Tibial nerve (tissue), 3 donors: ENCODE data around the gene PTBP3.

Source experiments
- POLR2A ChIP-seq, 2 donors: fragments of 450-650 bp; IDR thresholded peaks; one replicate each; pipeline ENCODE4 v1.6.1; 2017; ENCODE audit warnings: antibody characterized with exemption in 2 of 2, mild to moderate bottlenecking in 2 of 2, moderate library complexity in 2 of 2
- TF ChIP-seq, protein P1 (sequence below), 5 experiments: fragments of 200-600 bp in 3 of 5; fragments of 450-650 bp in 2 of 5; sonication (generic) in 3 of 5; IDR thresholded peaks; one replicate each; pipeline ENCODE4 v1.5.1; 2016 to 2019; ENCODE audit warnings: antibody characterized with exemption in 5 of 5, mild to moderate bottlenecking in 3 of 5, moderate library complexity in 2 of 5

DNA sequence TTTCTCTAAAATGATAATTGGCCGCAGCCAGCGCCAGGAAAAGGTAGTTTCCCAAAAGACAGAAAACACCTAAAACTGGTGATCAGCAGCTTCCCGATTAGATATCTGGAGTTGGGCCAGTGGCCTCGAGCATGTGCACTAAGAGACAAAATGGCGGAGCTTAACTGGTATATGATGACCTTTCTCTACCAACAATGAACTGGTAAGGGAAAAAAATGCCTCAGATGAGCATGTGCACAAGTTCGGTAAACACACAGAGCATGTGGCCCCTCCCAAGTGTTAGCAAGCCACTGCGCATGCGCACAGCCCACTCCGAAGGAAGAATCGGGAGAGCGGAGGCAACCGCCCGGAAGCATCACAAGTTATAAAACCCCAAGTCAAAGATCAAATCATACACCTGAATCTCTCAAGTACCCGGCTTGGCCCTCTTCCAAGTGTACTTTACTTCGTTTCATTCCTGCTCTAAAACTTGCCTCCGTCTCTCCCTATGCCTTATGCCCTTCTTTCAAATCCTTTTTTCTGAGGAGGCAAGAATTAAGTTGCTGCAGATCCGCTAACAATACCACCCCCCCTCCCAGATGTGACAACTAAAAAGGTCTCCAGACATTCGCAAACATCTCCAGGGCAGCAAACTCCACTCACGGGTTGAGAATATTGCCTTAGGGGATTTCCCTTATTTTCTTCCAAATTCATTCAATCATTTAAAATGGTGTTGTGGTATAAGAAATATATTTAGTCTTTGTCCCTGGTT lies 15.0 kb upstream of the PTBP3 start:
- no peak for TF ChIP-seq POLR2A (IDR thresholded peaks at IDR 0.05)
- TF ChIP-seq, protein P1, sequence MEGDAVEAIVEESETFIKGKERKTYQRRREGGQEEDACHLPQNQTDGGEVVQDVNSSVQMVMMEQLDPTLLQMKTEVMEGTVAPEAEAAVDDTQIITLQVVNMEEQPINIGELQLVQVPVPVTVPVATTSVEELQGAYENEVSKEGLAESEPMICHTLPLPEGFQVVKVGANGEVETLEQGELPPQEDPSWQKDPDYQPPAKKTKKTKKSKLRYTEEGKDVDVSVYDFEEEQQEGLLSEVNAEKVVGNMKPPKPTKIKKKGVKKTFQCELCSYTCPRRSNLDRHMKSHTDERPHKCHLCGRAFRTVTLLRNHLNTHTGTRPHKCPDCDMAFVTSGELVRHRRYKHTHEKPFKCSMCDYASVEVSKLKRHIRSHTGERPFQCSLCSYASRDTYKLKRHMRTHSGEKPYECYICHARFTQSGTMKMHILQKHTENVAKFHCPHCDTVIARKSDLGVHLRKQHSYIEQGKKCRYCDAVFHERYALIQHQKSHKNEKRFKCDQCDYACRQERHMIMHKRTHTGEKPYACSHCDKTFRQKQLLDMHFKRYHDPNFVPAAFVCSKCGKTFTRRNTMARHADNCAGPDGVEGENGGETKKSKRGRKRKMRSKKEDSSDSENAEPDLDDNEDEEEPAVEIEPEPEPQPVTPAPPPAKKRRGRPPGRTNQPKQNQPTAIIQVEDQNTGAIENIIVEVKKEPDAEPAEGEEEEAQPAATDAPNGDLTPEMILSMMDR (IDR thresholded peaks at IDR 0.05), result no peak
